ENCODE data around the gene ZNF417.
"Not testable (repeated sequence)": the region's sequence is repeated elsewhere in the genome, so short reads cannot be mapped to it uniquely, and the experiment has no call there.

Gene ZNF417

GRCh38 chr19:57887195-57887941, 29.0 kb downstream of the ZNF417 start:
- no peak for DNase-seq (ENCODE audit: low read depth)

GRCh38 chr19:57886046-57886445, 30.3 kb downstream of the ZNF417 start:
- DNase-seq (ENCODE audit: low read depth) = no peak

- DNase-seq (ENCODE audit: low read depth) = not testable (repeated sequence)
These were observed 42.3 kb downstream of the ZNF417 start for GRCh38 chr19:57873883-57874799.

GRCh38 chr19:57872450-57872849, 43.9 kb downstream of the ZNF417 start:
- DNase-seq (ENCODE audit: low read depth) = no peak

GRCh38 chr19:57870225-57870624, 46.2 kb downstream of the ZNF417 start:
- no peak for DNase-seq (ENCODE audit: low read depth)

GRCh38 chr19:57869655-57870054, 46.7 kb downstream of the ZNF417 start:
- not testable (repeated sequence) for DNase-seq (ENCODE audit: low read depth)

- DNase-seq (ENCODE audit: low read depth) = no peak
These were observed 48.4 kb downstream of the ZNF417 start for GRCh38 chr19:57867868-57868492.

Data from fibroblast of gingiva (primary cell).